Central memory CD4-positive, alpha-beta T cell (primary cell): ENCODE results near the gene TPCN1.
A peak's percentile ranks its signal among the peaks of the same experiment; 100 is the strongest.

Experiments used
- DNase-seq: peaks from one replicate; pipeline ENCODE4 v3.0.0; 2022

Gene TPCN1

DNA sequence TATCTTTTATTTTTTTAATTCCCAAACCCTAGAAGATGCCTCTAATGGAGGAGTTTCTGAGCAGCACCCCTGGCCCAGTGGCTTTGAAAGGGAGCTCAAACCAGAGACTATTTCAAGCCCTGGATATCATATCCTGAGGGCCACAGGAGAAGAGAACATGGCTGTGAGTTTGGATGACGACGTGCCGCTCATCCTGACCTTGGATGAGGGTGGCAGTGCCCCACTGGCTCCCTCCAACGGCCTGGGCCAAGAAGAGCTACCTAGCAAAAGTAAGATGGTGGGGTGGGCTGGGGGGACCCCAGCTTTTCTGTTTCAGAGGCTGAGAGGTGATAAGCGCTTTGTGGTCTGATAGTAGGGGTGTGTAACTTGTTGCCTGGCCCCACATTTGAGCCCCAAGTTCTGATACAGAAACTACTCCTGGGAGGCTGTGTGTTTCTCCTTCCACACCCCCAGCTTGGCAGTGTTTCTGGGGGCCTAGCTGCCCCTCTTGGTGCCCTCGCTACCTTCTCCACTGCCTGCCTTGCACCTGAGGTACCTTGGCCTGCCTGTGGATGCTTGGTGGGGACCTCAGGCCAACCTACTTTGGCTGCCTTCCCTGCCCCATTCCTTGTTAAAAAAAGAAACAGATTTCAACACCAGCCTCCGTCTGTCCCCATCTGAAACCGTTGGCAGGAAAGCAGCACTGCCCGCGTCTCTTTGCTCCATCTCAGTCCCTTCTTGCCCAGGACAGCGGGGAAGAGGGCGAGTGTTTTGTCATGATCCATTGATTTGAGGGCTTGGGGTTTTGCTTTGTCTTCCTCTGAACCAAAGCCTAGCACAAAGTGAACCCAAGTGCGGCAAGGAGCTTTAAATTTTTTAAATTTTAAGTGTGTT lies 5.7 kb downstream of the TPCN1 start:
- DNase-seq, result no peak

DNA sequence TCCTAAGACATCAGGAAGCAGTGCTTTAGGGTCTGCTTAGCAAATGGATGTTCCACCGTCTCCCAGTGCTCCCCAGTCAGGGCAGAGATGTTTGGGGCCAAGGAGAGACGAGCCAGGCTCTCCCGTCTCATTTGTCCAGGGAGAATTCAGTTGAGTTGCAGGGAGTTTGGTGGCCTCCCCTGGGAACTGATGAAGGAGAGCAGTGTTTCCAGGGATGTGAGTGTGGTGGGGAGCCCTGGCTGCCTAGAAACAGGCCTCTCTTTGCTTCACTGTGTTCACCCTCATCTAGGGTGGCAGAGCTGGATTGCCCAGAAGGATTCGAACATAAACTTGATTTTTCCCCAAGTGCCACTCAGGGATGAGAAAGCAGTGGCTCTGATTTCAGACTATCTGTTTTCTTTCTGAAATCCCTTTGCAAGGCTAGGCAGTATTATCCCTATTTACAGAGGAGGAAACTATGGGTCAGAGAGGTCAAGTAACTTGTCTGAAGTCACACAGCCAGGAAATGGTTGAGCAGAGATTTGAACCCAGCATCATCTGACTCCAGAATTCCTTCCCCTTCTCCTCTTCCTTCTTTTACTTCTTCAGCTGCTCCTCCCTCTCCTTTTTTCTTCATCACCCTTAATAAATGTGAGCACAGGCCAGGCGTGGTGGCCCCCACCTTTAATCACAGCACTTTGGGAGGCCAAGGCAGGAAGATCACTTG lies 6.6 kb downstream of the TPCN1 start:
- DNase-seq, result no peak

DNA sequence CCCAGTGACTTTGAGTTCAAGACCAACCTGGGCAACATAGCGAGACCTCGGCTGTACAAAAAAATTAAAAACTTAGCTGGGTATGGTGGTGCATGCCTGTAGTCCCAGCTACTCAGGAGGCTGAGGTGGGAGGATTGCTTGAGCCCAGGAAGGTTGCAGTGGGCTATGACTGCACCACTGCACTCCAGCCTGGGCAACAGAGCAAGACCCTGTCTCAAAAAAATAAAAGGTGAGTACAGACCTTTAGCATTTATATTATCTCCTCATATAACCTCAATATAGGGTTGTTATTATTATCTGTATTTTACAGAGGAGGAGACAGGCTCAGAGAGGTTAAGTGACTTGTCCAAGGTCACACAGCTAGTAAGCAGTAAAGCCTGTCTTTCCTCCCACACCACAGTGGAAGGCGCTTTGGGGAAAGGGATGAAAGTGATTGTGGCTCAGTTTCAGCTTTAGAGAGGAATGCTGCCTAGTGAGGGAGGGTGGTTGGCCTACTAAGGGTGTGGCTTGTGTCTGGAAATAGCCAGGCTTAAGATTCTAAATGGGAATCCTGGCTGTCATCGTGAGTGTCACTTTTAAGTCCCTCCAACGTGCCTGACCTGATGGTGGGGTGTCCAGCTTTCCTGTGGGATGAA lies 7.2 kb downstream of the TPCN1 start:
- DNase-seq, result no peak

DNA sequence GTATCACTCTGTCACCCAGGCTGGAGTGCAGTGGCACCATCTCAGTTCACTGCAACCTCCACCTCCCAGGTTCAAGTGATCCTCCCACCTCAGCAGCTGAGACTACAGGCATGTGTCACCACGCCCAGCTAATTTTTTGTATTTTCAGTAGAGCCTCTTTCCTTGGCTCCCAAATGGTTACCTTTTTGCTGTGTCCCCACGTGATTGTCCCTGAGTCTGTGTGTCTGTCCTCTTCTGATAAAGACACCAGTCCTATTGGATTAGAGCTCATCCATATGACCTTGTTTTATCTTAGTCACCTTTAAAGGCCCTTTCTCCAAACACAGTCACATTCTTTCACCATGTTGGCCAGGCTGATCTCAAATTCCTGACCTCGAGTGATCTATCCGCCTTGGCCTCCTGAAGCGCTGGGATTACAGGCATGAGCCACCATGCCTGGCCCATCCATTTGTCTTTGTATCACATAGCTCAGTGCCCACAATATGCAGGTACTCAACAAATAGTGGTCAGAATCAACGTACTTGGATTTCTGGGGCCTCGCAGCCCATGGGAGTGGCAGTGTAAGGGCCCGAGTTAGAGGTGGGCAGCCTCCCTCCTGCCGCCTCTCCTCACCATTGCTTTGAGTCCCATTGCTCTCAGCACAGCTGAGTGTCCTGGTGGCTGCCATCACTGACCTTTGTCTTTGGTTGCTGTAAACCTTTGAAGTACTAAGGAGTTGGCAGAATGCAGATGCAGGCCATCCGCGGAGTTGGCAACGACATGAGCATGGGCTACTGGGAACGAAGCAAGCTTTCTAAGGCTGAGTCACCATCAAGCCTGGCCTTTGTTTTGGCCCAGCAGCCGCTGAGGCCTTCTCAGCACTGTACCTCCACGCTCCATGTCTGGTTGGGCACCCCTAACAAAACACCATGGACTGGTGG lies 9.3 kb downstream of the TPCN1 start:
- no peak for DNase-seq

DNA sequence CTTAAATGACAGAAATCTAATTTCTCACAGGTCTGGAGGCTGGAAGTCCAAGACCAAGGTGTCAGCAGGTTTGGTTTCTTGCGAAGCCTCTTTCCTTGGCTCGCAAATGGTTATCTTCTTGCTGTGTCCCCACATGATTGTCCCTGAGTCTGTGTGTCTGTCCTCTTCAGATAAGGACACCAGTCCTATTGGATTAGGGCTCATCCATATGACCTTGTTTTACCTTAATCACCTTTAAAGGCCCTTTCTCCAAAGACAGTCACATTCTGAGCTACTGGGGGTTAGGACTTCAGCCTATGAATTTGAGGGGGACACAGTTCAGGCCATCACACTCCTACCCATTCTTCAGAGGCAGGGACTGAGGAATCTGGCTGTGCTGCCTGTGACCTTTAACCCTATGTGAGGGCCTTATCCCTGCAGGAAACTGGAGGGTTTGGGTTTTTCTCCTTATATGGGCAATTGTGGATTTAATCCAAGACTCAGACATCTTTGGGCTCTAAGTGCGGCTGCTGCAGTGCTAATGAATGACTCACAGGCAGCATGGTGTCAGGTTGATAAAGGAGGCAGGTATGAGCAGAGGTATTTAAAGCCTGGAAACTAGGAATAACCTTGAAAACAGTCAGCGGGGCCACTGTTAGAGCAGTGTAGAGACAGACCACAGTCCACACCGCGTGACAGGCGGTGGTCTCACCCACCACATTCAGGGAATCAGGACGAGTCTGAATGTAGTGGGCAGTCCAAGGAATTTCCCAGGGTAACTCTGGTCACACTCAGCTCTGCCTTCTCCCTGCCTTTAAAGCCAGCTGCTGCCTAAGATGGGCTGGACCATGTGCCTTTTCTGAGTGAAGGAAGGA lies 10.2 kb downstream of the TPCN1 start:
- DNase-seq, result no peak

DNA sequence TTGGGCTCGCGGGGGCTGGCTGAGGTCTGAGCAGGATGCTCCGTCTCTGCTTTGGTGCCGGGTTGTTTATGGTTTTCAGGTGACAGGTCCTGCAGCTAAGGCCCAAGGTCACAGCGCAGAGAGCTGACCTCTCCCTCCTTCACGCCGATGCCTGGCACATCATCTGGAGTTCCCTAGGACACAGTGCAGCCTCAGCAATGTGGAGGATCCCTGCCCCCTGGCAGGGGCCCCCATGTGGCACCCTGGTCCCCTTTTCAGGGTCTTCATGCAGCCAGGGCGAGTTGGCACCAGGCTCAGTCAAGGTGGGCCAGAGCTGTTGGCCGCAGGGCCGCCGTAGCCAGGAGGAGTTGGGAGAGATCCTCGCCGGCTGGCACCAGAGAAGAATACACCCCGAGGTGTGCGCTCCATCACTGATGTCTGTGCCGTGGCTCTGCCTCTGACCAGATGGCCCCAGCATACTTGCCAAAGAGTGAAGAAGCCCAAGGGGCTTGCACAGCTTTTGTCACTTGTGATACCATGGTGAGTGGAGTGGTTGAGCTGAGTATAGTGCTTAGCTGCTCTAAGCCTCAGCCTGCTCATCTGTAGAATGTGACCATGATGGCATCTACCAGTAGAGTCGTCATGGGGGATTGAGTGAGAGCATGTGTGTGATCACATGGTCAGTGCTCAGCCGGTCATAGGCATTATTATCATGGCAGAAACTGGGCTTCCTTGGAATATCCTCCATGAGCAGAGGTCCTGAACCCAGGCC lies 11.0 kb downstream of the TPCN1 start:
- no peak for DNase-seq

DNA sequence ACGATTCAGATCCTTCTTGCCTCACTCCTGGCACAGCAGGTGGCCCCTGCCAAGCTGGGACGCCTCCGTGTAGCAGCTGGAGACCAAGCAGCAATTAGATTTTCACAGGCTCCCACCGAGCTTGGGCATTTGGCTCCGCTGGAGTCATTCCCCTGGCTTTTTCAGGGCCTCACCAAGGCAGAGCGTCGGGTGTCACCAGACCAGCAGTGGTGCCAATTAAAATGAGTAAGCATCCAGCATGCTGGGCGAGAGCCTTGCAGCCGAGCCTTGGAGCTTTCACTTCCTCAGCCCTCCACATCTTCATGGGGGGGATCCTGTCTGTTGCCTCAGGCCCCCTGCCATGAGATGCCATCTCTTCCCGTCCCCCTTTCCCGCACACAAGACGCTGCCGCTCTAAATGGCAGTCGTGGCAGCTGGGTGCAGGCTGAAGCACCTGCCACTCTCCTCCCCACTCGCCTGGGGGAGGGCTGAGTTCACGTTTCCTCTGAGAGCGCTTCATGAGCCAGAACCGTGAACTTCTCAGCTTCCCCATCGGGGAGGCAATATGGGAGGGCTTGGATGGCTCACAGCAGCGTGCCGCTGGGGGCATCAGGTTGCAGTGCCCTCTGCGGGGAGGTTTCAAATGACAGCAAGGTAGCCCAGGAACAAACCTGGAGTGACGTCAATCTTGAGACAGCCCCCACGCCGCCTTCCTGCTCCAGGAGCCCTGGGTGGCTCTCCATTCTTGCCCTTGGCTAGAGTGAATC lies 11.7 kb downstream of the TPCN1 start:
- peak; percentile 69 for DNase-seq

DNA sequence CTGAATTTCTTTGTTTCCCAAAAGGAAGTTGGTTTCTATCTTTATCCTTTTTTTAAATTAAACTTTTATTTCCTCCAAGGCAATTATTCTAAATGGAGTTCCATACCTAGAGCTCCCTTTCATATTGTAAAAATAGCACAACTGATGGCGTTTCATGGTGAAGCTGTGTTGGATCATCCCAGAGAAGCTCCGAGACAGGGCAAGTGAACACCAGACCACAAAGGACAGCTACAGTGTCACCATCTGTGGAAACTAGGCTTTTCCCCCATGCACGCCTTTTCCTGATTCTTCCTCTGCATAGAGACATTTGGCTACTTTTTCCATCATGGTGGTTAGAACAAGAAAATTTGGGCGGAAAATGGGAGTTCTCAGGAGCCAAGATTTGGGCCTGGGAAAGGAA lies 12.7 kb downstream of the TPCN1 start:
- DNase-seq, result no peak

DNA sequence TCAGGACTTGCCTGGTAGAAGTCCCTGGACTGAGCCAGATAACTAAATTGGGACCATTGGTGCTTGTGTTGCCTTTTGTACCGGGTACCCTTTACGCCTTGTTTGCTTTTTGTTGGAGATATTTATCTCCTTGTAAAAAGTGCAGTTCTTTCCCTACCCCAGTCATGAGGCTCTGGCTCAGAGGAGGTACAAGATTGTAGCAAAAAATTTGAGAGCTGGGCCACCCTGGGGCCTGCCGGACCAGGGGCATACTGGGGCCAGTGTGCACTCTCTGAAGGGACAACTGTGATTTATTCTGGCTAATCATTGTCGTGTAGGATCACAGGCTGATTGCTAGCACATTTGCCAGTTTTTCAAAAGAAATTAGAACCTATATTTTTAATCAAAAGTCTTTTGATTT lies 13.2 kb downstream of the TPCN1 start:
- no peak for DNase-seq

DNA sequence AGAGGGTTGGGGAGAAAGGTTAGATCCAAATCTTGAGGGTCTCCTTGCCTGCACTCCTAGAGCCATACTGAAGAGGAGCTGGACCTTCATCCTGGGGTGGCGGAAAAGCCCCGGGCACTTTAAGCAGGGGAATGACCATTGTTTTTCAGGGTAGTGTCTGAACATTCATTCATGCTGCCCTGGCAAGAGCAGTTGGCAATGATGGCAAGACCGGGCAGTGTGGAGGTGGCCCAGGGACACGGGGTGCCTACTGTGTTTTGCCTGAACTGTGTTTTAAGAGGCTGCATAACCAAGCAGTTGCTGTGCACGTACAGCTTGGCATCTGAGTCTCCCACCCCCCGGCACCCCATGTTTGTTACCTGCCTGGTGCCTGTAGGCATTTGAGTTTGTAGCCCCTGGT lies 14.7 kb downstream of the TPCN1 start:
- no peak for DNase-seq

DNA sequence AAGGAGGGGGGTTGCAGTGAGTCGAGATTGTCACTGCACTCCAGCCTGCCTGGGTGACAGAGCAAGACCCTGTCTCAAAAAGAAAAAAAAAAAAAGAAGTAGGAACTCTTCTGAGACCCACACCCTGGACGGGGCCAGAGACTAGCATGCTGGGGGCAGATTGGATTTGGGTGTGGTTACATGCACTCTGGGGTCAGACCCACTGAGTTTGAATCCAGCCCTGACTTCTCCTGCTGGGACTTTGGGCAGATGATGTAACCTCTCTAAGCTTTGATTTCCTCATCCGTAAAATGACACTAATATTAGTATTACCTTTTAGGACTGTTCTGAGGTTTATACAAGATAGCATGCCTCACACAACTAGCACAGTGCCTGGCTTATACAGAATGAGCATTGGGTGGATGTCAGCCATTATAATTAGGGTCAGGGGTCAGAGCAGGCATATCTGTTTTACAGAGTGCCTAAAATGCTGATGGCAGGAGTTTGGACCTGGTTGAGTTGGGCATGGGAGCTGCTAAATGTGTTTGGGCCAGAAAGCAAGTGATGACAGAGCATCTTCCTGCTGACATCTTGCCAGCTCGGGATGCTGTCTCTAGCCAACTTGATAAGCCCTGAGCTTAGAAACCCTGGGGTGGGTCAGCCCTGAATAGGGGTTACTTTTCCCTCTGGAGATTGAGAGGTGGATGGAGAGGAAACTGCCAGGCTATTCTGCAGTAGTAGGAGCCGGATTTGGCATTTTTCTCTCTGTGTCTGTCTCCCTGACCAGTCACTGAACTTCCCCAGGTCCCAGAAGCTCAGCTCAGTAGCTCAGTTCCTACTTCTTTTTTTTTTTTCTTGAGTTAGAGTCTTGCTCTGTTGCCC lies 15.5 kb downstream of the TPCN1 start:
- no peak for DNase-seq

DNA sequence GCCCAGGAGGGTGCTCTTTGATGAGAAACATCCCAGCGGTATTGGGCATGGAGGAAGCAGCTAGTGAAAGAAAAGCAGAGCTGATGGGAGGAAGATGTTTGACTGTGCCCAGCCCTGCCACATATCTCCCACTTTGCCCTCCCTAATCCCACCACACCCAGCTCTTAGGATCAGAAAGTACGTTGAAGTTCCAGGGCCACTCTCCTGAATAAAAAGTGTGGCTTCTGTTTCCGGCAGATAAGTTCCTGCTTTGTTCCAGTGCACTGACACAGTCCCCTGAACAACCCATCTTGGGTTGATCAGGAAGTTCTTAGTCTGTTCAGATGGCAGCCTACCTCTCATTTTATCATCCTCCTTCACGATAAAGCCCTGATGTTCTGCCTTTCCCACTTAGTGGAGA lies 16.5 kb downstream of the TPCN1 start:
- DNase-seq, result no peak

DNA sequence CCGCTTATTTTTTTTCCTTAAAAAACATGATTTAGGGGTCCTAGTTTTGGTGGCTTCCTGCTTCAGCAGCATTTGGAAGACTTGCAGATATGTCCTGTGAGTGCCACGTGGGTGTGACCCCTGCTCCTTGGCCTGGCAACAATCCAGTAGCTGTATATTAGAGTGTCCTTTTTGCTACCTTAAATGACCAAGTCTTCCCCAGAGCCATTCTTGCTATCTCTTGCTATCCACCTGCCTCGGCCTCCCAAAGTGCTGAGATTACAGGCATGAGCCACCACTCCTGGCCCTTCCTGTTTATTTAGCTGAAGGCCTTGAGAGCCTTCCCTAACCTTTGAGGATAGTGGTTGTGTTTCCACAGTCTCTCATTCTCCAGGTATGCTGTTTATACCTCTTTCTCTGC lies 17.0 kb downstream of the TPCN1 start:
- DNase-seq, result no peak

DNA sequence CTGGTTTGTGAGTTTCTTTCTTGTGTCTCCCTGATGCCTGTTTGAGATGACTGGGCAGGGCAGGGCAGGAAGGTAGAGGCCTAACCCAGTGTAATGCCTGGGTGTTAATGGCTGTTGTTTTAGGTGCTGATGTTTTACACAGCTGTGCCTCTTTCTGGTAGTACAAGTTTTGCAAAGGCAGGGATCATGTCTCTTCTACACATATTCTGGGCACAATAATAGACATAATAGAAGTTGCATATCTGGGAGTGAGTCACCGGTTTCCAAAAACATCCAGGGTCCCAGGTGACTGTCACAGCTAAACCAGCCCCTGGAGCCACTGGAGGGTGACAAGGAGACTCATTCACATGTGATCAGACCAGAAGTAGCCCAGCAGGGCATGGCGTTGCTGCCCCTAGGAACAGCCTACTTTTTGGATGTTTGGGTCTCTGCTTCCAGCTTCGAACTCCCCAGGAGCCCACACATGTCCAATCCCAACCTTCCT lies 18.1 kb downstream of the TPCN1 start:
- DNase-seq, result no peak

DNA sequence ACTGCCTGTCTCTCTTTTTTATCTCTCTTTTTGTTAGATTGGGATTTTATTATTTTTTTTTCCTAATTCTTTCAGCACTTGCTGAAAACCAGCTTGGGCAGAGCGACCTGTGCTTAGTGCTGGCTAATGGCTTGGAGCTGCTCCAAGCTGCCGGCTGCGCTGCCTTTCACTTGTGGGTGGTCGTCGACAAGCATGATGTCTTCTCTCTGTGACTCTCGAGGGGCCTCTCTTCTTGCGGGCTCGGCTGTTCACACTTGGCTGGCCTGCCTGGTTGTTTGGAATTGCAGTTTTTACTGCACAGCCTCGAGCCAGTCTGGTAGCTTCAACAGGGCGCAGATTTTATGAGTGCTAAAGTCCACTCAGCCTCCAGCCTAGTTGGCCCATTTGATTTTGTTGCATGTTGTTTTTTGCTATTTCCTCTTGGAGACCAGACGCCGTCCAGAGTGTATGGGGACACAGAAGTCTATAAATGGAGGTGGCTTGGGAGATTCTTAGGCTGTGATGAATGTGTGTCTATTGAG lies 18.6 kb downstream of the TPCN1 start:
- no peak for DNase-seq

DNA sequence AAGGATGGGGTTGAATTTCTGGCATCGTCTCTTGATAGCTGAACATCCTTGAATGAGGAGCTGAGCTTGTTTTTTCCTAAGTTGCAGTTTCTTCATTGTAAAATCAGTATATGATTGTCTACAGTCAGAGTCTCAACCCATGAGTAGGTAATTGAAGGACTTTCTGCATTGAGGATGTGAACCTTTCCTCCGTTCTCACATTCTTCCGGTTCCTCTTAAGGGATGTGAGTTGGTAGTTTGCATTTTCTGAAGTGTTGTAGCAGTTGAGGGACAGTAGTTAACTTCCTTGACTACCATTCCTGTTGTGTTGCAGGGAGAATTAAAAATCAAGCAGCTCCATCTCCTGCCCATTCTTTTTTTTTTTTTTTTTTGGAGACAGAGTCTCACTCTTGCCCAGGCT lies 19.1 kb downstream of the TPCN1 start:
- no peak for DNase-seq

DNA sequence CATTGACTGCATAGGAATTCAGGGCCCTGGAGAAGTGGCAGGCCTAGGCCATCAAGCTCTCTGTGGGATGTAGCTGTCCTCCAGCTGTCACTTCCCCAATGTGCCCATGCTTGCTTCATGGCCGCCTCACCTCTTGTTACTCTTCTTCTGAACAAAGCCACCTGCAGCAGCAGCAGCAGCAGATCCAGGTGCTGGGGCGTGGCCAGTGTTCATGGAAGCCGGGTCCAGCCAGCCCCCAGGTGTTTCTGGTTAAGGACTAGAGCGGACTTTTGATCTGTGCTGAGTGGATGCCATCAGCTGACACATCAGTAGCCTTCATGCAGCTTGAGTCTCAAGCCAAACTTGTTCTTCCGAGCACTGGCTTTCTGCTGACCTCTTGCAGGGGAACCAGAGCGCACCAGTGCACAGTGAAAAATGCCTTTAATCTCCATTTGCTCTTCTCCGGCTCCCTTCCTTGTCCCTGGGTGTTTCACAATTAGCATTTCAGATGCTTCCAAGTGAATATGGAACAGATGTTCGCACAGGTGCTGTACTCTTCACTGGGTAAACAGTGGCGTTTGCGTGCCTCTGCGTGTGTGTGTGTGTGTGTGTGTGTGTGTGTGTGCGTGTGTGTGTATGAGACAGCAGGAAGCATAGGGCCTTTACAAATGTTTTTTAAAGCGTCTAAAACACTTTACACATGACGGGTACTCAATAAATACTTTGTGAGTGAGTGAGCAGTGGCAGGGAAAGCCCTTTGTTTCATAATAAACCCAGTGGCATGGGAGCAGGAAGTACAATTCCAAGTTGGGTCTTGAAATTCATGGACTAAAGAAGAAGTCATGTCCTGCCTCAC lies 20.1 kb downstream of the TPCN1 start:
- no peak for DNase-seq

DNA sequence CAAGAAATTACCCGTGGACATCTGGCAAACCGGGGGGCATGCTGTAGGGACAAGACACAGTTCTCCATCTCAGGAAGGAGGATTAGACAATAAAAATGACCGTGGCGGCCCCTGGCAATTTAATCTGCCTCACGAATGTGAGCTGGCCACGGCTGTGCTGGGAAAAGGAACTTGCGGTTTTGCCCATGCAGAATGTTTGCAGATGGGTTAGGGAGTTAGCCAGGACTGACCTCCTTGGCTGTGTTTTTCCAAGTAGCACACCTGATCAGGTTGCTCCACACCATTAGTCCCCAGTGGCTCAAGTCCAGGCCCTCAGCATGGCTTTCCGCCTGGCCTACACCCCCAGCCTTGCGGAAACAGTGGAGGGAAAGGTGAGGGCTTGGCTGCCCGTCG lies 20.8 kb downstream of the TPCN1 start:
- no peak for DNase-seq
